HG03439 (cell line): ENCODE data around the gene TFPI.
"Not testable (repeated sequence)": the region's sequence is repeated elsewhere in the genome, so short reads cannot be mapped to it uniquely, and the experiment has no call there.

Experiments
- ATAC-seq: cut with Tn5 transposase; IDR thresholded peaks from one replicate; pipeline ENCODE4 v1.9.1; 2021; ENCODE audit warnings: mild to moderate bottlenecking, moderate library complexity; ENCODE audit not compliant: unreplicated experiment

Gene TFPI

DNA sequence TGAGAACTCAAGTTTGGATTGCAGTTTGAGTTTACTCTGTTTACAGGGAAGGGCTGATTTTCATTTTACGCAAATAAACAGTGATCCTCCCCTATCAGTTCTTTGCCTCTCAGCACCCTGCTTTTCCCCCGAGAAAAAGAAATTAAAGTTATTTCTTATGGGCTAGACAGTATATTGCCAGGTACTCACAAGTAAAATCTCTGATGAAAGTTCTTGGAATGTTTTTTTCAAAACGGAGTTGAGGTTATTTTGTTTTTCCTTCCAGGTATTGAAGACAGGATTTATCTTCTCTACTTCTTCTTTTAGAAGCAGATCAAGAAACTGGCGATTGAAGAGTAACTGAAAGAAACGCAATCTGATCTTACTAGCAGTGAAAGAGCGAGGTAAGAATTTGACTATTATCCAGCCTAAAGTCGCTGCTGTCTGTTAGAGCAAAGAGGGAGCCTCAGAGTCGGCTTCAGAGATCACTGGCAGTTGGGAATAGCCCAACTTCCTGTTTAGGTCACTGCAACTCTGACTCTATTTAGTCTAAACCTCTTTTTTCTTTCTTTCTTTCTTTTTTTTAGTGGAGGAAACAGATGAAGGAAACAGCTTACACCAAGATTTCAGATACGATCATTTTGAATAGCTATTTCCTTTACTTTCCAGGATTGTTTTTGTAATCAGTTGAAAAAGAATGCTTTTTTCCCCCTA is at the start of gene TFPI:
Gene TFPI, minus strand, starts transcription at position 425 of the 693 bp plus-strand sequence. CDS start 50,667 bp downstream, outside the sequence.
- ATAC-seq: no peak

DNA sequence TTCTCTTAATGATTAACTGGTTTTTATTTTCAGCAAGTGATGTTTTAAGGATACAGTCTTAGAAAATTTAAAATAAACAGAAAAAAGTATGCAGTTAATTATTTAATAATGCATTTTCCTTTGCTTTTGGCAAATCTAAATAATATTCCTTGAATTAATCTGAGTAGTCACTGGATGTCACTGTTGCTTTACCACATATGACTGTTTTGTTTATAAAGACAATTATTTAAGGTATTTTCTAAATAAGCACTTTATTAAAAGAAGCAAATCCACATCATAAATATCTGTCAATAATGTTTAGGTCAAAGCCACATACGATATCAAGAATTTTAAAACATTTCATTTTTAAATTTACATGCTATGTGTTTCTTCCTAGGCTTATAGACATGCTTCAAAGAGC is 40.6 kb upstream of the TFPI start:
- ATAC-seq: no peak

DNA sequence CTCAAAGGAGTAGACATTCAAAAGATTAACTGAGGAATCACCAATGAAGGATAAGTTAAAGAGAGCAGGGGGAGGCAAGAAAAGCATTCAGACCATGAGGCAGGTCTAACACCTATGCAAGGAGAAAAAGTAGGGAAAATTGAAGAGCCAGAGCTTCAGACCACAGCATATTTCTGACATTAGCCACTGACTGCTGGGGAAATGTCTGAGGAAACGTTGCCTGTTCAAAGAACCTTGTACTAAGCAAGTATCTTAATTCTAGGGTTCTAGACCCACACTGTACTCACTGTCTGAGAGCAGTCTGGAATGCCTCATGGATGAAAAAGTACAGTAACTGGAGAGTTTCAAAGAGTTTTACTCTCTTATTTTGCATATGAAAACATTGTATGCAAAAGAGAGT is 39.5 kb upstream of the TFPI start:
- ATAC-seq: no peak

DNA sequence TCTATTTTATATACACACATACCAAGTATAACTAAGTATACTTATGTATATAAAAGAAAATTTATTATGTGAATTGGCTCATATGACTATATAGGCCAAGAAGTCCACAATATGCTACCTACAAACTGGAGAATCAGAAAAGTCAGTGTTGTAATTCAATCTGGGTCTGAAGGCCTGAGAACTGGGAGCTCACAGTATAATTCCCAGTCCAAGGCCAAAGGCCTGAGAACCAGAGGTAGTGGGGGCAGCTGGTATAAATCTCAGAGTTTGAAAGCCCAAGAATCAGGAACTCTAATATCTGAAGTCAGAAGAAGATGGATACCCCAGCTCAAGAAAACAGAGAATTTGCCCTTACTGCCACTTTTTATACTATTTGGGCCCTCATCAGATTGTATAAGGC is 38.9 kb upstream of the TFPI start:
- no peak for ATAC-seq

DNA sequence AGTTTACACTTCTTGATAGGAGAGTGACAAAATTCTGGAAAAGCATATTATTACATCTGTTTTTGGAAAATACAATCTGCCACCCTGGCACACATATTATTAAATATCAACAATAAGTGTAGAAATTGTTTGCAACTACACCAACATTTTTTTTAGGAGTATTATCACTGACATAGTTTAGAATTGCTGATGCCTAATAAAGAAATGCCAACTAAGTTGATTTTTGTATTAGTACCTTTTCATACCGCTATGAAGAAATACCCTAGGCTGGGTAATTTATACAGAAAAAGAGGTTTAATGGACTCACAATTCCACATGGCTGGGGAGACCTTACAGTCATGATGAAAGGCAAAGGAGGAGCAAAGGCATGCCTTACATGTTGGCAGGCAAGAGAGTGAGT is 35.9 kb upstream of the TFPI start:
- no peak for ATAC-seq

DNA sequence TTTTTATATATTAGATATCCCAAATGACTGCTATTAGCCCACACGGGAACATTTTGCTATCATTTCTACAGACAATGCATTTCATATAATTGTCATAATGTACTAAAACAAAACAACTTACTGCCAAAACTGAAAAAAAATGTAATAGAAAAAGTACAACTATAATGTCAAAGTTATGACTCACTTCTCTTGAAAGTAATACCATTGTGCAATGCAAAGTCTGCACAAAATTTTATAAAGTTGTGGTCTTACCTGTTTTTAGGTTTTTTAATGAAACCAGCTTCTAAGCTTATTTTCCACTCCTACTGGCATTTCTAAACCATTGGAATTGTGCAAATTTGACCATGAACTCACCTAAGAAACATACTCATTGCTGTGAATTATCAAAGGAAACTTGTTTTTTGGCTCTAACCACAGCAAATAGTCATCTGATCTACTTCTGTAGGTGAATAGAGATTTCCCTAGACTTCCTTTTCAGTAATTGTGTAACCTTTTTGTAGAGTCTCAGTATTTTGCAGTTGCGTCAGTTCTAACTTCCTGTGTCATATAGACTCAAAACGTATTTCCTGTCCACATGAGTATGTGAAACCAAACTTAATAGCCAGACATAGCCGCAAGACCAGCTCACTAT is 31.9 kb upstream of the TFPI start:
- peak; percentile 88 for ATAC-seq

DNA sequence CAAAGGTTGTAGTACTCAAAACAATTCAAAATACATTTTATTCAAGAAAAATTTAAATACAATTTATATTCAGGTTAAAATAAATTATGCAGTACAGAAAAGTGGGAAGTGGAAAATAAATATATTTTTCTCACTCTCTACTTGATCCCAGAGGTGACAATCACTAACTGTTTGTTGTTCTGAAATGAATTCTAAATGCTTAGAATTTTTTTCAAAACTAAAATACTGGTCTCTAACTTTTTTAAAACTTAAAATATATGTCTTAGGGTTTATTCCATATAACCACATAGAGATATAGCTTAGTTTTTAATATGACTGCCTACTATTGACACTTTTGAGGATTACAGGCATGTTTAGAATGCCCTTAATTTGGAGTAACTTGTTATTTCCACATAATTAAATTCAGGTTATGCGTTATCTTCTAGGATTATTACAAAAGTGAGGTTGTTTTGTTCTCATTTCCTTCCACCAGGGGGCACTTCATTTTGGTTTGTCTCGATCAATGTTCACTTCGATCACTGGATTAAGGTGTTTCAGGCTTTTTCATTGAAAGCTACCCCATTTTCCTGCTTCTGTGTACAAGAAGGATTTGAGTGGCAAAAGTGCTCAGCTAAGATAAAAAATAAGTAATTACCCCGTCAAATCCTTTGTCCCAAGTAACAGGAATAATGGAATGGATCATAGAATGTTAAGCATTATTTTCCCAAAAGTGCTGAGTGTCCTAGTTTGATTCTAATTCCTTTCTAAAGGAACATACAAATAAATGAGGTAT is 27.1 kb upstream of the TFPI start:
- ATAC-seq: no peak

DNA sequence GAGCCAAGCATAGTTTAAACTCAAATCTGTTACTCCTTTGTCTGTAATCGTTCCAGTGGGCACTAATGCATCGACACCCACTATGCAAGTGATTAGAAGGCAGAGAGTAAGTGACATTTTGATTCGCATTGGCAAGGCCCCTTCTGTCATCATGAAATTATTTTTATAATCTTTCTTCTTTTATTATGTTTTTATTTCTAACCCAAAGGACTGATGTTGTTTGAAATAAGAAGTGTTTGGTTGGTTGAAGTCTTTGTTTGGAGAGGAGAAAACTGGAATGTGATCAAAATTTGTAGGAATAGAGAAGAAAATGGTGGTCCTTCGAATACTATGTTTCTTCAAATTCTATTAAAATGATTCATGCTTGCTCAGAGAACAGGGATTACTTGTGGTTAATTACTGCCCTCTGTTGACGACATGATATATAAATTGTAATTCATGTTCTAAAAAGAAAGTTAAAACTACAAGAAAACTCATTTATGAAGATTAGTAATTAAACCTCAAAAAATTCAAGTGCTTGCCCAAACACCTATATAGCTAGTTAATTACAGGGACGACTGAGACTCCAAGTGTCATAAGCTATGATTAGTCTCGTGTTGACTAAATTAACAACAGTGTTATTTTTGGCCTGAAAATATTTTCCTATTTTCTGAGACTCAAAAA is 26.4 kb upstream of the TFPI start:
- peak; percentile 56 for ATAC-seq

DNA sequence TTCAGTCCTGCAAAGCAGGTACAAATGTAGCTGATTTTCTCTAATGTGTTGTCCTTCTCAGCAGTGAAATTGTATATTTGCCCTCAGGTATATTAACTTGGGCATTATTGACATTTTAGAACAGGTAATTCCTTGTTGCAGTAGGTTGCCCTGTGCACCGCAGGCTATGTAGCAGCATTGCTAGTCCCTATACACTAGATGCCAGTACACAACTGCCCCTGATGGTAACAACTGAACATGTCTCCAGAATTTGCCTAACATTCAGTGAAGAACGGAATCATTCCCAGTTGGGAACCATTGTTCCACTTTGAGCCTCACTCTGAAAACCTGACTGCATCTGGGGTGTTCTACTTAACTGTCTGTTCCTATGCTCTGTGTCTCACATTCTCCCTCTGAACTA is 23.1 kb upstream of the TFPI start:
- no peak for ATAC-seq

DNA sequence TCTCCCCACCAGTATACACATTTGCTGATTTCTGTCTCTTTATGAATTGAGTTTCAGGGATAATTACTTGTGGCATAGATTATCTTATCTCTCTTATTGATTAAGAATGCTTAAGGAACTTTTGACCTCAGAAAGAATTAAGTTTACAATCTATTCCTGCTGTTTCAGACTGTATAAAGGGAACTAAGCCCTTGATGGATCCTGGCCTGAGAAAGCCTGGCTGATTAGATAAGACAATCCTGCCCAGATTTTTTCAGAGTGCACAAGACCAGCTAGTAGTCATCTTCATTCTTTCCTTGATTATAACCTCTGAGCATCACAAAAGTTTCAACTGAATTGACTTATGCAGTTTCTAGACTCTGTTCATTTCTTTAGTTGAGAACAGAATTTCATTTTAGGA is 22.7 kb upstream of the TFPI start:
- ATAC-seq: no peak

DNA sequence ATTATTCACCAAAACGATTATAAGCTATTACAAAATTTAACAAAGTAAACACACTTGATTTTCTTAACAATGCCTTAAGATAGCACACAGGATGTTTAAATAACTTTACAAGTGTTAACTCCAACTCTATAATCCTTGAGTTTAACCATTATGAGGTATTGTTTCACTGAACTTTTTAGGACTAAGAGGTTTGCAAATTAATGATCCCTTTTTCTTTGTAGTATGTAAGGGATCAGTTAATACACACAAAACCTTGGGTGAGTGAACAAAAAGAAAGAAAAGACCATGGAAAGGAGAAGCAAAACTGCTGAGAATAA is 21.5 kb upstream of the TFPI start:
- no peak for ATAC-seq

DNA sequence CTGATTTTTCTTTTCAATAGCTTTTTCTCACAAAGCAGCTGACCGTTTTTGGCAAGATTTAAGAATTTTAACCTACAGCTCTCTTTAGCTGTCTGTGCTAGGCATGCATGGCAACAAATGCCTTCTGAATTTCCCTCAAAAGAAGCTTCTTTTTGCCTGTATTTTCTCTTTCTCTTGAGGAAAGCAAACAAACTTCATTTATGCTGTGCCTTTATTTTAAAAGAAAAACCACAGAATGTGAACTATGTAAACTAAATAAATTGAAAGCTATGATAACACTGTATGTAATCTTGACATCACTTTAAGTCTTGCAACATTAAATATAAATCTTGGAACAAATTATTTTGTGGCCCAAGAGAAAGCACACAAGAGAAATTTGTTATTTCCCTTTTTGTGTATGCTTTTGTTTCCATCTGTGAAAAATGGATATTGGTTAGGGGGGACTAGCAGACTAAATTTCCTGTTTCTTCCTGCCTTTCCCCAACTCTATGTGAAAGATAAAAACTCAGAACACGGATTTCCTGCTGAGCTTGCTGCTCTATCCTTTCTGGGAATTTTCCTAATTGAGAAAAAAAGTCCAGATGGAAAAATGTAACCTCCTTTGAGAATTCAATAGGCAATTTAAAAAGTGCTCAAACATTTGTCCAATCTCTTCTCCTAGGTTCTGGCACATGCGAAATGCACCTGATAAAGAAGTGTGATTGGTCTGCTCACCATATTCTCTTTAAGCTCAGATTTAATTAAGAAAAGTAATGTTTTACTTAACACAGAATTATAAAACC is 20.9 kb upstream of the TFPI start:
- ATAC-seq: no peak

DNA sequence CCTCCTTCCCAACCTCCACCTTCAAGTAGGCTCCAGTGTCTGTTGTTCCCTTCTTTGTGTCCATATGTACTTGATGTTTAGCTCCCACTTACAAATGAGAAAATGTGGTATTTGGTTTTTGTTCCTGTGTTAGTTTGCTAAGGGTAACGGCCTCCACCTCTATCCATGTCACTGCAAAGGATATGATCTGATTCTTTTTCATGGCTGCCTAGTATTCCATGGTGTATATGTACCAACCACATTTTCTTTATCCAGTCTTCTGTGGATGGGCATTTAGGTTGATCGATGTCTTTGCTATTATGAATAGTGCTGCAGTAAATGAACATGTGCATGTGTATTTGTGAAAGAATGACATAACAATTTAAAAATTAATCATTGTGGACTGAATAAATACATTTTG is 19.5 kb upstream of the TFPI start:
- ATAC-seq: no peak

DNA sequence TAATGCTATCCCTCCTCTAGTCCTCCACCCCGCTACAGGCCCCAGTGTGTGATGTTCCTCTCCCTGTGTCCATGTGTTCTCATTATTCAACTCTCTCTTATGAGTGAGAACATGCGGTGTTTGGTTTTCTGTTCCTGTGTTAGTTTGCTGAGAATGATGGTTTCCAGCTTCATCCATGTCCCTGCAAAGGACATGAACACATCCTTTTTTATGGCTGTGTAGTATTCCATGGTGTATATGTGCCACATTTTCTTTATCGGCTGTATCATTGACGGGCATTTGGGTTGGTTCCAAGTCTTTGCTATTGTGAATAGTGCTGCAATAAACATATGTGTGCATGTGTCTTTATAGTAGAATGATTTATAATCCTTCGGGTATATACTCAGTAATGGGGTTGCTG is 17.8 kb upstream of the TFPI start:
- ATAC-seq: not testable (repeated sequence)

DNA sequence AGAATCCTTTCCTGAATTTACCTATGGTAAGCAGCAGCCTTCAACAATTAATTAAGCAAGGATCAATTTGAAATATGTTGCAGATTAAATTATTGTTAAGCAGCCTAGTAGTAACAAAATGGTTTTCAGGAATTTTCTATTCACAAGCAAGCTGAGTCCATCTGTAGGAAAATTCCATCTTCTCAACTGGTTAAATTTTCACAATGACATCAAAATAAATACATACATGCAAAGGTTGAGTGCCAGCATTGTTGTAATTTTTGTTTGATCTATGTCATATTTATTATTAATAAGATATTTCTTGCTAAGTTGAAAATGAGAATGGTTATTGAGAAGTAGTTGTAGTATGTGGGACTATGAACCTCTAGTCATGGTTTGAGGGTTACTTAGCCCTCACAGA is 15.3 kb upstream of the TFPI start:
- ATAC-seq: no peak

DNA sequence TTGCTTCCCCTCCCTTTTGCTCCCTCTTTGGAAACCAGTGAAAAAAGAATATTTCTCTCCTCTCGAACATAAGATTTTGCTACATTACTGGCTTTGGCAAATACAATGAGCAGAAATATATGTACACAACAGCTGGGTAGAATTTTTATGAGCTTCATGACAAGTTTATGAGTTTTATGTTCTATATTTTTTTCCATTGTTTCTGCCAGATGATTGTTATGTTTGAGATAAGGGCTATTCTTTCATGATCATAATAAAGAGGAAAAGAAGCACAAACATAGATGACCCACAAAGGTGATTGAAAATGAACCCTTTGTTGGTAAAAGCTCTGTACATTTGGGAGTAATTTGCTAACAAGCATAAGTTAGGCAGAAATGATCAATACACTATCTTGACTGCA is 14.8 kb upstream of the TFPI start:
- no peak for ATAC-seq

DNA sequence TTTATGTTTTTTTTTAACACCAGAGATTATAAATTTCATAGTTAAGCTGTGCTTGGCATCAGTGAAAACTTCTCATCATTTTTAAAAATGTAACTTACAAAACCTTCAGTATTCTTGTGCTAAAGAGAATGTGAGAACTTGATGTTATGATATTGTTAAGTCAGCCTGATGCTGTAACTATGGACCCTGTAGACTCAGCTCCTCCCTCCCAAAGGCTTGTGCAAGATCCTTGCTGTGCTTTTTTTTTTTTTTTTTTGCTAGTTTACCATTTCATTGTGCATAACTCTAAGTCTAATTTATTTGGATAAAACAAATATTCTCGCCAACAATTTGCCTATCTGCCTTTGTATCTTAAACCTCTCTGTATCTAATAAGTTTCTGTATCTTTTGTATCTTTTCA is 12.9 kb upstream of the TFPI start:
- ATAC-seq: no peak

DNA sequence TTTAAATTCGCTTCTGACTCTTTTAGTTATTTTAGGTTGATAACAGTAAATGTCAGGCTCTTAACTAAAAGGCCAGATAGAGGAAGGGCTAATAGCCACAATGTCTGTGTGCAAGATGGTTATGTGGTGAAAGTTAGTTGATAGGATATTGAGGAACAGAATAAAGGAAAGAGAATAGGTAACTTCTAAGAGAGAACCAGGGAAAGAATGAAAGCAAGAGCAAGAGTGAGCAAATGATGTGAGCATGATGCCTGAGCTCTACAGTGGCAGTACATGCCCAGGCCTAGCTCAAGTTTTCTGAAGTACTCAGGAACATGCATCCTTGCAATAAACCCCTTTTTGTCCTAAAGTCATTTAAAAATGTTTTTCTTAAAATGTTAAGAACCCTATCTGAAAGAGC is 12.5 kb upstream of the TFPI start:
- no peak for ATAC-seq

DNA sequence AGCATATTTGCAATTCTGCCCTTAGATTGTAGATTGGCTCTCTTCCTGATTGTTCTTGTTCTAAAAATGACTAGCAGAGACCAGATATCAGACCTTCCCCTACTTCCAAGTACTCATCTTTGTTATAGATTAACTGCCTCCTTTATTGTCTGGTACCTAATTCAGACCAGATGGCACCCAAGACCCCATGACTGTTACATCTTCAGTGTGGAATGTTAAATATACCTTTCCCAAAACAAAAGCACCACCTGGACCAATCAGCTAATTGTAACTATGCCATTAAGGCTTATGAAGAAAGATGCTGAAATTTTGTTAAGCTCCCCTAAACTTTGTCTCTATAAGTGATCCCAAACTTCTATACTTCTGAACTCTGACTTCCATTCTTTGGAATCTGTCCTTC is 12.0 kb upstream of the TFPI start:
- ATAC-seq: no peak

DNA sequence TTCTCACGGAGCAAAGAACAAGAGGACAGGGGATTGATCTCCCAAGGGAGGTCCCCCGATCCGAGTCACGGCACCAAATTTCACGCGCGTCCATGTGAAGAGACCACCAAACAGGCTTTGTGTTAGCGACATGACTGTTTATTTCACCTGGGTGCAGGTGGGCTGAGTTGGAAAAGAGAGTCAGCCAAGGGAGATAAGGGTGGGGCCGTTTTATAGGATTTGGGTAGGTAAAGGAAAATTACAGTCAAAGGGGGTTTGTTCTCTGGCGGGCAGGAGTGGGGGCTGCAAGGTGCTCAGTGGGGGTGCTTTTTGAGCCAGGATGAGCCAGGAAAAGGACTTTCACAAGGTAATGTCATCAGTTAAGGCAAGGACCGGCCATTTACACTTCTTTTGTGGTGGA is 11.4 kb upstream of the TFPI start:
- ATAC-seq: not testable (repeated sequence)

DNA sequence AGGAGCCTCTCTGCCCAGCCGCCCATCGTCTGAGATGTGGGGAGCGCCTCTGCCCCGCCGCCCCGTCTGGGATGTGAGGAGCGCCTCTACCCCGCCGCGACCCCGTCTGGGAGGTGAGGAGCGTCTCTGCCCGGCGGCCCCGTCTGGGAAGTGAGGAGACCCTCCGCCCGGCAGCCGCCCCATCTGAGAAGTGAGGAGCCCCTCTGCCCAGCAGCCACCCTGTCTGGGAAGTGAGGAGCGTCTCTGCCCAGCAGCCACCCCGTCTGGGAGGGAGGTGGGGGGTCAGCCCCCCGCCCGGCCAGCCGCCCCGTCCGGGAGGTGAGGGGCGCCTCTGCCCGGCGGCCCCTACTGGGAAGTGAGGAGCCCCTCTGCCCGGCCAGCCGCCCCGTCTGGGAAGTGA is 2.3 kb upstream of the TFPI start:
- ATAC-seq: not testable (repeated sequence)
